Spleen (tissue), 11 donors: ENCODE data around the gene SRSF8. TPM values are rescaled to one million over a fixed set of nuclear protein-coding genes. Genes with fewer than 3 reads are reported as not detected.

Experiments used
- DNase-seq: peaks from one replicate; pipeline ENCODE4 v3.0.0-alpha.2; 2020
- H3K27ac ChIP-seq, 8 donors: fragments of 200-600 bp; sonication (generic) in 7 of 8; 1 replicate in 4 of 8; 2 replicates in 4 of 8; pipeline versions ENCODE4 v1.5.0 to v1.8.0; 2016 to 2021; ENCODE audit warnings: inconsistent platforms in 4 of 8, mild to moderate bottlenecking in 4 of 8, moderate library complexity in 1 of 8
- H3K27me3 ChIP-seq, 7 donors: fragments of 200-600 bp; sonication (generic) in 6 of 7; replicated peaks in 1 of 7; 1 replicate in 4 of 7; 2 replicates in 3 of 7; pipeline versions ENCODE4 v1.5.0 to v1.8.0; 2016 to 2021; ENCODE audit warnings: inconsistent platforms in 3 of 7, mild to moderate bottlenecking in 1 of 7
- H3K36me3 ChIP-seq, 6 donors: fragments of 200-600 bp; sonication (generic) in 5 of 6; 1 replicate in 4 of 6; 2 replicates in 2 of 6; pipeline versions ENCODE4 v1.5.0 to v1.8.0; 2016 to 2021; ENCODE audit warnings: inconsistent platforms in 2 of 6
- H3K4me1 ChIP-seq, 6 donors: fragments of 200-600 bp; sonication (generic) in 5 of 6; 1 replicate in 3 of 6; 2 replicates in 3 of 6; pipeline versions ENCODE4 v1.5.0 to v1.8.0; 2016 to 2021; ENCODE audit warnings: inconsistent platforms in 3 of 6
- H3K4me3 ChIP-seq, 8 donors: fragments of 200-600 bp; sonication (generic) in 7 of 8; 1 replicate in 4 of 8; 2 replicates in 4 of 8; pipeline versions ENCODE4 v1.5.0 to v1.8.0; 2016 to 2021; ENCODE audit warnings: inconsistent platforms in 4 of 8, mild to moderate bottlenecking in 4 of 8, moderate library complexity in 2 of 8
- H3K9me3 ChIP-seq, 8 donors: fragments of 200-600 bp; sonication (generic) in 7 of 8; 1 replicate in 4 of 8; 2 replicates in 4 of 8; pipeline versions ENCODE4 v1.5.0 to v1.8.0; 2016 to 2021; ENCODE audit warnings: inconsistent platforms in 4 of 8
- POLR2A ChIP-seq, 3 donors: fragments of 450-650 bp; IDR thresholded peaks; one replicate each; pipeline ENCODE4 v1.5.1; 2017; ENCODE audit warnings: antibody characterized with exemption in 3 of 3, mild to moderate bottlenecking in 1 of 3
- POLR2AphosphoS5 ChIP-seq, 3 donors: sonication (generic); formaldehyde crosslinking; IDR thresholded peaks; one replicate each; pipeline ENCODE4 v1.5.1; 2017; ENCODE audit warnings: antibody characterized with exemption in 3 of 3
- WGBS, 5 donors: extraction: QIAGEN DNeasy Blood & Tissue Kit in 3 of 5; methylation state at CpG; one replicate each; pipeline versions ENCODE4 v1.1.5 to v1.1.7; 2013 to 2018; 5-methylcytosine and 5-hydroxymethylcytosine counted together
- intact Hi-C: fragments of 100-400 bp; cut with DNase I; formaldehyde crosslinking; loops from one replicate; pipeline ENCODE4 v1.15.0; 2023; ENCODE audit warnings: low total_unique reads
- polyA plus RNA-seq, 3 donors: library from polyadenylated mRNA; stranded (reverse); fragments of 200-250 nt; gene quantifications; one replicate each; pipeline ENCODE4 v1.2.1, GENCODE V29; 2013
- total RNA-seq, 7 donors: library from RNA; depleted of rRNA in 3 of 7; stranded (reverse); fragments of >200 nt in 3 of 7; fragmentation: NEBNext Ultra II Directional in 4 of 7; extraction: Animal tissue kit (Norgen Biotek cat#: 25700) in 4 of 7; gene quantifications; one replicate each; pipeline versions ENCODE4 v1.1.0 to v1.2.1, GENCODE V29; 2016 to 2021
- TF ChIP-seq, protein P1 (sequence below), 11 experiments: fragments of 200-600 bp in 7 of 11; fragments of 450-650 bp in 4 of 11; sonication (generic) in 4 of 11; IDR thresholded peaks in 8 of 11; conservative IDR thresholded peaks in 3 of 11; 1 replicate in 7 of 11; 2 replicates in 4 of 11; pipeline versions ENCODE4 v1.4.0 to v1.8.0; 2016 to 2021; ENCODE audit warnings: antibody characterized with exemption in 11 of 11, inconsistent platforms in 4 of 11, mild to moderate bottlenecking in 1 of 11
- donor health status: healthy with polysubstance abuse.
- donor health status: DM: no; HTN: no; CAD: no; lungs with moderate emphysema.
- donor health status: DM: no; HTN: no; CAD: no.
- donor health status: Bipolar disorder and iron deficiency.
- donor health status: healthy.
- donor health status: DM: no; HTN: no; CAD: no.
- donor health status: DM: yes; HTN: yes; CAD: no.

The SRSF8 gene
- total and polyA plus RNA-seq, 10 donors, result 38.1 to 63.9 (median 59.3) TPM

DNA sequence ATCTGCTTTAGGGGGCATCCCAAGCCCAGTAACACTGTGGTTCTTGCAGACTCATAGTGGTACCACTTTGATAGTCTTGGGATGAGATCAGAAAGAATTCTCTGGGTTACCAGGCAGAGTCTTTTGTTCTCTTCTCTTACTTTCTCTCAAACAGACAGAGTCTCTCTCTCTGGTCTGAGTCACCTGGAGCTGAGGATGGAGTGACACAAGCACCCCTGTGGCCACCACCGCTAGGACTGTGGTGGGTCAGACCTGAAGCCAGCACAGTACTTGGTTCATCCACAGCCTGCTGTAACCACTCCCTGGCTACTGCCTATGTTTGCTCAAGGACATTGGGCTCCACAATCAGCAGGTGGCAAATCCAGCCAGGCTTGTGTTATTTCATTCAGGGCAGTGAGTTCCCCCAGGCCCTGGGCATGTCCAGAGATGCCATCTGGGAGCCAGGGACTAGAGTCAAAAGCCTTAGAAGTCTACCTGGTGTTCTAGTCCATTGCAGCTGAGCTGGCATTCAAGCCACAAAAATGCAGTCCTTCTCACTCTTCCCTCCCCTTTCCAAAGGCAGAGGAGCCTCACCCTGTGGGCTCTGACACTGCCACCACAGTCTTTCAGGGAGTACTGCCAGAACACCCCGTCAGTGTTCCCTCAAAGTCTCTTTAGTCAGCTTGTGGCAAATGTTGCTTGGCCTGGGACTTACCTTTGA is 52.8 kb downstream of the SRSF8 start:
- Histone ChIP-seq H3K36me3 (no peaks in the 10 kb centered on the region), H3K4me3 (no peak overlapping the region), H3K9me3 (peaks cover 0 to 26% (median 4%) of the 10 kb centered on the region in 8 donors), H3K4me1 (peaks cover 0 to 12% (median 0%) of the 10 kb centered on the region in 6 donors), H3K27me3 (no peaks in the 10 kb centered on the region), H3K27ac (no peak overlapping the region)
- DNase-seq, result no peak
- intact Hi-C loops, result no loop called here
- 83 to 98% (median 89%) methylated on average over 2 of the region's 2 CpGs for WGBS, 5 donors
- TF ChIP-seq, protein P1, sequence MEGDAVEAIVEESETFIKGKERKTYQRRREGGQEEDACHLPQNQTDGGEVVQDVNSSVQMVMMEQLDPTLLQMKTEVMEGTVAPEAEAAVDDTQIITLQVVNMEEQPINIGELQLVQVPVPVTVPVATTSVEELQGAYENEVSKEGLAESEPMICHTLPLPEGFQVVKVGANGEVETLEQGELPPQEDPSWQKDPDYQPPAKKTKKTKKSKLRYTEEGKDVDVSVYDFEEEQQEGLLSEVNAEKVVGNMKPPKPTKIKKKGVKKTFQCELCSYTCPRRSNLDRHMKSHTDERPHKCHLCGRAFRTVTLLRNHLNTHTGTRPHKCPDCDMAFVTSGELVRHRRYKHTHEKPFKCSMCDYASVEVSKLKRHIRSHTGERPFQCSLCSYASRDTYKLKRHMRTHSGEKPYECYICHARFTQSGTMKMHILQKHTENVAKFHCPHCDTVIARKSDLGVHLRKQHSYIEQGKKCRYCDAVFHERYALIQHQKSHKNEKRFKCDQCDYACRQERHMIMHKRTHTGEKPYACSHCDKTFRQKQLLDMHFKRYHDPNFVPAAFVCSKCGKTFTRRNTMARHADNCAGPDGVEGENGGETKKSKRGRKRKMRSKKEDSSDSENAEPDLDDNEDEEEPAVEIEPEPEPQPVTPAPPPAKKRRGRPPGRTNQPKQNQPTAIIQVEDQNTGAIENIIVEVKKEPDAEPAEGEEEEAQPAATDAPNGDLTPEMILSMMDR (IDR thresholded peaks at IDR 0.05 in 8 of 11, conservative IDR thresholded peaks at IDR 0.05 in 3 of 11), result no peak
- TF ChIP-seq POLR2AphosphoS5 (IDR thresholded peaks at IDR 0.05) (no peak), POLR2A (IDR thresholded peaks at IDR 0.05) (no peak)

Other genes starting within 250 kb of the SRSF8 start
- 10 to 100 TPM; 40.6 to 64.5 (median 57.4) TPM for gene CWC15, start 93.4 kb upstream of the SRSF8 start, total RNA-seq
- gene CWC15, start 93.4 kb upstream of the SRSF8 start, polyA plus RNA-seq, result 10 to 100 TPM; 66.8 to 95.0 (median 83.3) TPM
- 1 to 10 TPM in 6 of 7 donors, under 1 TPM in 1; 0.67 to 2.8 (median 1.1) TPM for gene KDM4D, start 93.2 kb upstream of the SRSF8 start, total RNA-seq
- gene KDM4D, start 93.2 kb upstream of the SRSF8 start, polyA plus RNA-seq, result under 1 TPM; 0.39 to 0.64 (median 0.59) TPM
- gene KDM4E, start 41.7 kb upstream of the SRSF8 start, total RNA-seq, result not detected
- not detected for gene KDM4E, start 41.7 kb upstream of the SRSF8 start, polyA plus RNA-seq
- not detected for gene KDM4F, start 17.5 kb upstream of the SRSF8 start, total RNA-seq
- not detected for gene KDM4F, start 17.5 kb upstream of the SRSF8 start, polyA plus RNA-seq
- 10 to 100 TPM; 34.3 to 80.5 (median 70.5) TPM for gene ENDOD1, start 22.9 kb downstream of the SRSF8 start, total RNA-seq
- gene ENDOD1, start 22.9 kb downstream of the SRSF8 start, polyA plus RNA-seq, result 10 to 100 TPM in 1 of 3 donors, 1 to 10 TPM in 2; 6.3 to 12.5 (median 9.8) TPM
- gene SESN3, start 164.3 kb downstream of the SRSF8 start, total RNA-seq, result 10 to 100 TPM; 51.0 to 79.9 (median 67.2) TPM
- 10 to 100 TPM; 10.9 to 12.9 (median 11.5) TPM for gene SESN3, start 164.3 kb downstream of the SRSF8 start, polyA plus RNA-seq